GM21786 (cell line): ENCODE measurements around the gene CTBP1.
"Not testable (repeated sequence)": the region's sequence is repeated elsewhere in the genome, so short reads cannot be mapped to it uniquely, and the experiment has no call there.

Experiments
- ATAC-seq: cut with Tn5 transposase; IDR thresholded peaks from one replicate; pipeline ENCODE4 v1.9.1; 2021; ENCODE audit not compliant: unreplicated experiment

The CTBP1 gene

GRCh38 chr4:1248245-1249147, at the start of gene CTBP1:
Gene CTBP1 (minus strand): TSS chr4:1249130. CDS start chr4:1241331, 7,799 bp downstream.
- ATAC-seq: peak; percentile 23

GRCh38 chr4:1298461-1298860, 49.5 kb upstream of the CTBP1 start:
- ATAC-seq: no peak

DNA sequence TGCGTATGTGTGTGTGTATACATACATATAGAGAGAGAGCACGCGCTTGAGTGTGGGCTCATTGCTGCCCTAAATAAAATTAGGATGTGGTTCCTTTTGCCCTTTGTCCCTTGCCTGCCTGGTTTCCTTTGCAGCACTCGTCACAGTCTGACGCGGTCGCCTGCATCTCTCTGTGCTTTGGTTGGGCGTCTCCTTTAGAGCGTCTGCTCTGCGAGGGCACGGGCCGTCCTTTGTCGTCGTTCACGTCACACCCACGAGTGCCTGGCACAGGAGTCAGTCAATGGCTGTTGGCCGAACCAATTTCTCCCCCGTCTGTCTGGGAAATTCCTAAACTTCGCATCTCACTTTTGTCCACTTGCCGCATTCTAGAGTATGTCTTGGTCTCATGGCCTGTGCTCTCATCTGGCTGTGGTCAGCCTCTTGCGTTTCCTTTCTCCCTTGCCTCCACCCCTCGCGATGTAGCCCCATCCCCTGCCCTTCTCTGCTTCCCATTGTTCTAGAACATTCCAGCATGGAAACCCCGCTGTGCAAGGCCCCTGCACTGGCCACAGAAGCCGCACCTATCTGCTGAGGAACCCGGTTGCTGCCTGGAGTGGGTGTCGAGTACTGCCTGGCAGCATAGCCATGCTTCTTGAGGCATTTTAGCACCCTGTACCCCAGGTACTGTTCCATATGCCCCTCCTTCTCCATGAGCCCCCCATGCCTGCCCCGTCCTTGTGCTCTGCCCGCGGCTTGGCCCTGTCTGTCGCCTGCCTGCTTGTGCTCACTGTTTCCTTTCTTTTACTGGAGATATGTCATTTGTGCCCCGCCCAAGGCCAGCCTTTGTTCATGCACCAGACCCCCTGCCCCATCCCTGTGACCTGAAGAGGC, 48.8 kb upstream of the CTBP1 start:
- ATAC-seq: no peak

- ATAC-seq: no peak
These were observed 48.1 kb upstream of the CTBP1 start for GRCh38 chr4:1297023-1297395.

DNA sequence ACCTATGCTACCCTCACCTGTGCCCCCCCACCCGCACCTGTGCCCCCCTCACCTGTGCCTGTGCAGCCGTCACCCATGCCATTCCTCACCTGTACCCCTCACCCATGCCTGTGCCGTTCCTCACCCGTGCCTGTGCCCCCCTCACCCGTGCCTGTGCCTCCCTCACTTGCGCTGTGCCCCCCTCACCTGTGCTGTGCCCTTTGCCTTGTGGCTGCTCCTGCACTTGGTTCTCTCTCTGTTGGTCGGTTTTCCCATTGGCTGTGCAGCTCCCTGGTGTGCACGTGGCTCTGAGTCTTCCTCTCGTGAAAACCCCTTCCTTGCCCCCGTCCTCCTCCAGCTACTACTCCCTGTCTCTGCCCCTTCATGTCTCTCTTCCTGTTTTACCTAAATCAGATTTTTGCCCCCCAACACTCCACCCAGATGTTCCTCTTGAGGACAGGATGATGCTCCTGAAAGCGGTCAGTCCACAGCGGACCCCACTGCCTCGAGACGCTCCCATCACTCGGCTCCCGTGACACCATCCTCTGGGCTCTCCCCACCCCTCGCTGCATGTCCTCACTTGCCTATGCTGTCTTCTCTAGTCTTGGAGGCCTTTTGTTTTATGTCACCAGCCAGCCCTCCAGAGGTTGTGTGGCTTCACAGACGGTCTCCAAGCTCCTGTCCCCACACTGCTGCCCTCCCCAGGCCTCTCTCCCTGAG, 47.5 kb upstream of the CTBP1 start:
- ATAC-seq: no peak

GRCh38 chr4:1295405-1296055, 46.6 kb upstream of the CTBP1 start:
- no peak for ATAC-seq

DNA sequence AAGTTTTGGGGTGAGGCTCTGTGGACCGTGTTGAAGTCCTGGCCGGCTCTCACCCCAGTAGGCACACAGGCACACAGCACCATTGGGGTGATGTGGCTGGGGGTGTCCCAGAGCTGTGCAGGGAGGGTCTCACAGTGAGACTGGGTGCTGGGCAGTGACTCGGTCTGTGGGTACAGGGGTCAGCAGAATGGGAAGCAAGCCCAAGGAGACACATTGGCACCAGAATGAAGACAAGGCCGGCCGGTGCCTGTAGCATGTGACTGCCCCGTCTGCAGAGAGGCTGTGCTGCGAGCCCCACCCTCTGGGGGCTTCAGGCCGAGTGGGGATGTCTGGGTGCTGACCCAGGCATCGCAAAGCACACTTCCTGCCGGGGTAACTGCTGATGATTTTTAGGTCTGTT, 46.0 kb upstream of the CTBP1 start:
- no peak for ATAC-seq

- ATAC-seq: no peak
These were observed 45.5 kb upstream of the CTBP1 start for GRCh38 chr4:1294424-1294823.

- no peak for ATAC-seq
These were observed 45.1 kb upstream of the CTBP1 start for GRCh38 chr4:1293991-1294390.

DNA sequence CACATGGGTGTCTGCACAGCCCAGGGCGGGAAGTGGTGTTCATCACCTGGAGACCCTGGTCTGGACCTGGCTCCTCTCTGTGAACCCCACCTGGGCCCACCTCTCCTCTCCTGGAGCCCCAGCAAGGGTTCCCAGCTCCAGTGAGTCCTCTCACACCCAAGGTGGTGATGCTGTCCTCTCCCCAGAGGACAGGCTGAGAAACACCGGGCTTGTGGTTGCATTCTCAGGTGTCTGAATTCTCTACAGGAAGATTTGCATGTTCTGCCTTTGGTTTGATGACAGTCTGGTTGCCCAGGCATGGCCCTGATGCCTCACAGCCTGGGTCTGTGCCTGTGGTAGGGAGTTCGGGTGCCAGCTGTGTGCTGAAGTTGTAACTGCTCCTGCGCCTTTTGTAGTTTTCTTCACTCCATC, 44.6 kb upstream of the CTBP1 start:
- no peak for ATAC-seq

GRCh38 chr4:1292703-1293011, 43.7 kb upstream of the CTBP1 start:
- not testable (repeated sequence) for ATAC-seq

DNA sequence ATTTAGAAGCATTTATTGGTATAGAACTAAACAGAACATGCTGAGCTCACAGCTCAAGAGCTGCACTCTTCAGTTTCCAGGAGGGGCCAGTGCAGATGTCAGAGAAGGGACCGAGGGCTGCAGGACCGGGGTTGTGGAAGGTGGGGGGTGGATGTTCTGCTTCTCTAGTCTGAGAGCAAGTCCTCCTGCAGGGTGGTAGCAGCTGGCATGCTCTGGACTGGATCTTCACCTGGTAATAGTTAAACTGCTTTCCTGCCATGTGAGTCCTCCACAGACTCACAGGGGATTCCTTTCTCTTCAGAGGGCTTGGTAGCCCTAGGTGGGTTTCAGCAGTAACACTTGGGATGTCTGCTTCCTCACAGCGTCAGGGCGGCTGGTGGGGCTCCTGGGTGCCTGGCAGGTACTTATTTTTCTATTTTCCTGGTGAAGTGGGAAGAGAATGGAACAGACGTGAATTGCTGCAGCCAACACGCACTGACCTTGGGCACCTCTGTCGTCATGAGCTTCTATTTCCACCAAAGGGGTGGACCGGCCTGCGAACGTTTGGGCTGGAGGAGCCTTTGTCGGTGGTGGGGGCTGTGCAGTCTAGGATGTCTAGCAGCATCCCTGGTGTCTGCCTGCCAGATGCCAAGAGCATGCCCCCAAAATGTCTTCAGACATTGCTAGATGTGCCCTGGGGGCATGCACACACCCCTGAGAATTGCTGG, 43.2 kb upstream of the CTBP1 start:
- ATAC-seq: no peak

DNA sequence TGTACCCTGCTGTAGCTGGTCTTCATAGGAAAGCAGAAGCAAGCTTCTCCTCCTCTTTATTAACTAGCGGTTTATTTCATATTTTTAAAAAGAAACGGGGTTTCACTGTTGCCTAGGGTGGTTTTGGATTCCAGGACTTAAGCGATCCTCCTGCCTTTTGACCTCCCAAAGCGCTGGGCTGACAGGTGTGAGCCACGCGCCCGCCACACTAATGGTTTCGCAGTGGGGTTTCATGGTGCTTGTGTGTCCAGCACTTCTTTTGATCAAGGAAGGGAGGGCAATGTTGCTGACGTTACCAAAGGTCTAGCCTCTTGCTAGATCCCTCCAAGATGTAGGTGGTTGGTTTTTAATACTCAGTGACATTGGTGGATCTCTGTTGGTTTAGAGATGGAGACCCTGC, 42.2 kb upstream of the CTBP1 start:
- ATAC-seq: no peak

GRCh38 chr4:1290165-1290977, 41.4 kb upstream of the CTBP1 start:
- ATAC-seq: no peak

DNA sequence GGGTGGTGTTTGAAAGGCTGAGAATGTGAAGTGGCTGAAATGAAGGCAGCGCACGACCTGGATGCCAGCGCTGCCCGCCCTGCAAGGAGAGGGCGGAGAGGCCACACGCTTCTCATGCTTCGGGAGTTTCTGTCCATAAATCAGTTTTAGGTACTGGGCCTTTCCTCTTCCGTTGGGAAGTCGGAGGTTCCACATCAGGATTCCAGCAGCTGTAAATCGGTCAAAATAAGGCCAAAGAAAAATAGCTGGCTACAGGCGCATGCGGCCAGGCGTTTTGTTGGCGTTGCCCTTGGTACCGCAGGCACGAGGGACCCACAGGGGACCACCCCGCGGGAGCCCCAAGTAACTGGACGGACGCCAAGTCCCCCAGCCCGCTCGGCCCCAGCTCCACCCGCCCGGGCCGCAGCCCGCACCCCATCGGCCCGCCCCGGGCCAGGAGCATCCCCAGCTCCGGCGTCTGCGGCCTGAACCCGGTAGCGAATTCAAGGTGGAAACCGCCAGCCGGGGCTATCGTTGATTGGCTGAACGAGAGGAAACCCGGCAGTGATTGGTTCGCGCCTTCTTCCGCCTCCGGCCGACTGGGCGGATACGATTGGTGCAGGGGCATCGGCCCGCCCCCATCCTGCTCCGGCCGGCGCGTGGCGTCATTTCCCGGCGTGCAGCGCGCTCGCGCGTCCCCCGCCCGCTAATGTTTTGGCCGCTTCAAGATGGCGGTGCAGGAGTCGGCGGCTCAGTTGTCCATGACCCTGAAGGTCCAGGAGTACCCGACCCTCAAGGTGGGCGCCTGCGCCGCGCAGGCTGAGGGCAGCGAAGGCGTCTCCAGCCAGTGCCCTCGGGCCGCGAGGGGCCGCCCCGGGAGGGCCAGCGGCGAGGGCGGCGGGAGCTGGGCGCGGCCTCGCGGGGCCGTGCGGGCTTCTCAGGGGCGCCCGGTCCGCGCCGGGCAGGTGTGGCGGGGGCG, 40.6 kb upstream of the CTBP1 start, which contains the start of gene MAEA:
Gene MAEA (plus strand): TSS at position 685 of the 958 bp plus-strand sequence. CDS start 23 bp downstream, at position 708.
- peak; percentile 95 for ATAC-seq

DNA sequence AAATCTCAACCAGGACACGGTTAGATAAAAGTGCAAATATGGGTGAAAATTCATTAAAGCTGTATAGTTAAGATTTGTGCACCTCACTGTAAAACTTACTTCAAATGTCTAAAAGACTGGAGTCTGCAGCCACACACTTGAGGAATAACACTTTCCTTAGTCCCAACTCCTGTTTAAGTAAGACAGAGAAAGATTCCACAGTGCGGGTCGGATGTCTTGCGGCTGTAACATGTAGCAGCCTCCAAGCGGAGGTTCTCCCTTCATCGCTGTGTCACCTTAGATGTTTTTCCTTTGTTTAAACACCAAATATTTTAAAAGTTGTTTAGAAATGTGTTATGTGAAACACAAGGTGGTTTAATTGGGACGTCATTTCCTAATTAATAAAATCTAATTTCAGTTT, 39.9 kb upstream of the CTBP1 start:
- no peak for ATAC-seq

DNA sequence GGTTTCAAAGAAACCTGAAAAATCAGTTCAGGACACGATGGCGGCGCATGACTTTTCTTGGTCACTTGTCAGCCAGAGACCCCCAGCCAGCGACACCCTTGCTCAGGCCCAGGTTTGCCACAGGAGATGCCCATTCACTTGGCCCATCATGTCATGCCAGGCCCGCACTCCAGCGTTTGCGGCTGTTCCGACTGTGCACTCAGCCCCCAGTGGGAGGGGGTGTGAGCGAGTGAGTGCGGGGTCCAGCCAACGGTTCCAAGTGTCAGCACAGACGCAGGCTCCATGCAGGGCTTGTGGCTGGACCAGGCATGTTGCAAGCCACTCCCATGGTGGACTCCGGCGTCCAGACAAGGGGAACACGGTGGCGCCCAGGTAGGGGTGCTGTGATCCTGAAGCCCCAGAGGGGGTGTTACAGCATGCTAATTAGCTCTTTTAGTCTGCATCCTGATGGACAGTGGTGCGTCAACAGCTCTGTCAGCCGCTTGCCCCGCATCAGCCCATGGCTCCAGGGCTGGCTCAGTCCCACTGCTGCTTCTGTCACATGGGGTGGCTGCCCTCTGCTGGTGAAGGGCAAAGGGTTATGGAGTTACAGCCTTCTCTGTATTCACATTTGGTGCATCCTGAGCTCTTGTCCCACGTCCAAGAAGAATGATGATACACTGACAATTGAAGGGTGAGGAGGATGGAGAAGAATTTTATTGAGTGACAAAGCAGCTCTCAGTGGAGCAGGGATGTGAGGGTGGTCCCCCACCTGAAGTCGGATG, 37.0 kb upstream of the CTBP1 start:
- ATAC-seq: no peak
